ENCODE measurements around the gene STK31.

DNA sequence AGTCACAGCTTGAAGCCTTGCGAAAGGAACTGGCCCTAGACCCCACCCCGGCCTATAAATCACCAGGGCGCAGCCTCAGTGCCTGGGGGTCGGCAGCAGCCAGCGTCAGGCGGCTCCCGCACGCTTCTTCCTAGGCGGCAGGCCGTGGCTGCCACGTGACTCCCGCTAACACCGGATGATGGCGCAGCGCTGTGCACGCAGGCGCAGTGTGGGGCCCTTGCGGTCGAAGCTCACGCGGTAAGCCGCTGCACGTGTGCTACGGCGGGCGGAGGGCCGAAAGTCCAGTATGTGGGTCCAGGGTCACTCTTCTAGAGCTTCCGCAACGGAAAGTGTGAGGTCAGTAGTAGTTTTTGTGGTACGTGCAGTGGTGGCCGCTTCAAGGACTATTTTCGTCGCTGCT is at the start of gene STK31:
- TF ChIP-seq, protein P1, sequence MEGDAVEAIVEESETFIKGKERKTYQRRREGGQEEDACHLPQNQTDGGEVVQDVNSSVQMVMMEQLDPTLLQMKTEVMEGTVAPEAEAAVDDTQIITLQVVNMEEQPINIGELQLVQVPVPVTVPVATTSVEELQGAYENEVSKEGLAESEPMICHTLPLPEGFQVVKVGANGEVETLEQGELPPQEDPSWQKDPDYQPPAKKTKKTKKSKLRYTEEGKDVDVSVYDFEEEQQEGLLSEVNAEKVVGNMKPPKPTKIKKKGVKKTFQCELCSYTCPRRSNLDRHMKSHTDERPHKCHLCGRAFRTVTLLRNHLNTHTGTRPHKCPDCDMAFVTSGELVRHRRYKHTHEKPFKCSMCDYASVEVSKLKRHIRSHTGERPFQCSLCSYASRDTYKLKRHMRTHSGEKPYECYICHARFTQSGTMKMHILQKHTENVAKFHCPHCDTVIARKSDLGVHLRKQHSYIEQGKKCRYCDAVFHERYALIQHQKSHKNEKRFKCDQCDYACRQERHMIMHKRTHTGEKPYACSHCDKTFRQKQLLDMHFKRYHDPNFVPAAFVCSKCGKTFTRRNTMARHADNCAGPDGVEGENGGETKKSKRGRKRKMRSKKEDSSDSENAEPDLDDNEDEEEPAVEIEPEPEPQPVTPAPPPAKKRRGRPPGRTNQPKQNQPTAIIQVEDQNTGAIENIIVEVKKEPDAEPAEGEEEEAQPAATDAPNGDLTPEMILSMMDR (IDR thresholded peaks at IDR 0.05): no peak
- no peak for TF ChIP-seq POLR2A (IDR thresholded peaks at IDR 0.05)
